Measurements from ENCODE around the gene U2AF1L4.

The U2AF1L4 gene

DNA sequence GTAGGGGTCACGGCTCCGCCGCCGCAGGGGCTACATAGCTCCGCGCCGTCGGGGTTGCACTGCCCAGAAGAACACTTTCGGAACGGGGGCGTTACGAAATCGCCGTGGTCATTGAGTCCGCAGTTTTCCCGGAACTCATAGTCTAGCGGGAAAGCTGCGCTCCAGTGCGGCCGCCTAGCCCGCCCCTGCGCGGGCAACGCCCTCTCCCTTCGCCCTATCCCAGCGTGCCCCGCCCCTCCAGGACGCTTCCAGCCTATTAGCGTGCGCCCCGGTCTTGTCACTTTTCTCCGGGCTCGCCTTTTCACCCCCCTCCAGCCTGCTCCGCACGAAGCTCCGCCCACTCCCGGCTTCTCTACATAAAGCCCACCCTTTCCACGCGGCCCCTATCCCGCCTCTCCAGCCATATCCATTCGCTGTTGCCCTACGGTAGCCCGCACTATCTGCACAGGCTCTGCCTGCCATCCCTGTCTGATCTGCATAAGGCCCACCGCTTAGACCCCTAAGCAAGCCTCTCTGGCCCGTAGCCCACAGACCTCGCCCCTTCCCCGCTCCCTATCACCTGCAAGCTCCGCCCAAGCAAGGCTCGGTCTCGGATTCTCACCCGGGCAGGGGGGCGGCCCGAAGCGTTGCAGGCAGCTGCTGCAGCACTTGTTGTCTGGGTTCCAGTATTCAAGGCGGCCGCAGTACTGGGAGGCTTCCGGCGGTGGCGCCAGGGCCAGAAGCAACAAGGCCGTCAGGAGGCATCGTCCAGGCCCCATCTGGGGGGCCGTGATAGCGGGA, 4.6 kb downstream of the U2AF1L4 start:
- DNase-seq (ENCODE audit: low read depth) = peak; percentile 90

DNA sequence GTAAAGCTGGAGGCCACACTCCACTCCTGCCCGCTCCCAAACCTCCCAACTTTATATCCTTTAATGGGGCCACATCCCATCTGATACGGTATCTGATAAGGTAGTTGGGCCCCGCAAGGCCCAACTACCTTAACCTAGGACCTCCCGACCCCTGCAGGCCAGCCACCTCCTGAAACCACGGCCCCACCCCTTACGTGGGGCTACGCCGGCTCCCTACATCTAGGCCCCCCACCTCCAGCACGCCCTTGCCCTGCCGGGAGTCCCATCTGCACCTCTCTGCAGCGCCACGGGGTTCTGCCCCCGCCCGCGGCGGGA, 5.2 kb downstream of the U2AF1L4 start:
- no peak for DNase-seq (ENCODE audit: low read depth)

DNA sequence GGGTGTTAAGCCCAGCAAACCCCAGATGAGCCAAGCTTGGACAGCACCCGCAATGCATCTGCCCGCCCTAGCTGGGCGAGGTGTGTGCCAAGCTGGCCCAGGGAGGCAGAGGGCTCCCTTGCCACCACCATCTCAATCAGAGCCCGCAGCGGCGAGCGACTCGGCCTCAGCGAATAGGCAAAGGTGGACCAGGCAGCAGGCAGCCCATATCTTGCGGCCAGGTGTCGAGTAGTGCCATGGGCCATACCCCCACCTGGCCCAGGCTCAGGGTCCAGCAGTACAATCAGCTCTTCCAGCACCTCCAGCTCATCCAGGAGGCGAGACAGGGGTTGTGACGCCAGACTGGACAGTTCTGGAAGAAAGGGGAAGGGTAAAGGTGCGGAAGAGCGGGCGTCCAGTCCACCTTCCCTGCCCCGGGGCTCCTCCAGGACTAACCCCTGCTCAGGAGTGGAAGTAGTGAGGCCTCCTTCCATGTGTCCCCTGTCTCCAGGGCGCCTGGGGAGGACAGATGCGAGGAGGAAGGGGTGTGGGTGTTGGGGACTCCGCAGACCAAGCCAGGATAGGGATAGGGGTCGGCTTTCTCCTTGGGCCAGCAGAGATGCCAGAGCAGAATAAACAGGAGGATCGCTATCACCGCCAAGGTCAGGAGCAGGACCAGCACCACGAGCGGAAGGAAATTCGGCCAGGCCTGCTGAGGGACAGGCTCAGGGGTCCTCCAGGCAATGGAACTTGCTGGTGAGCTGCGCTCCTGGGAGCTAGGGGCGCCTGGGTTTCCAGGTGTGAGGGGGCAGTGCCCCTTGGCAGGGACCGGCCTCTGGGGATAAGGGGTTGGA, 5.7 kb downstream of the U2AF1L4 start:
- no peak for DNase-seq (ENCODE audit: low read depth)

DNA sequence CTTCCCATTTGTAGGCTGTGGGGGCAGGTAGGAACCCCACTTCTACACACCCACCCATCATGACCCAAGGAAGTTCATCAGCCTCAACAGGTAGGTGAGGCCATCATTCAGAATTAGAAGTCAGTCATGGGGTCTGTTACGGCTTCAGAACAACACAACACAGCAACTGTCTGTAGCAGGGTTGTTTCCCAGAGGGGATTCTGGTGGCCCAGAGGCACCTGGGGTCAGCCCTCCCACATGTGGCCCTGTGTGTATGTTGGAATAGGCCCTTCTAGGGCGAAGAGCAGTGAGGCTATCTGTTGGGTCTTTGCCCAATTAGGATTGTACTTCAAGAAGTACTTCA, 6.4 kb downstream of the U2AF1L4 start:
- no peak for DNase-seq (ENCODE audit: low read depth)

DNA sequence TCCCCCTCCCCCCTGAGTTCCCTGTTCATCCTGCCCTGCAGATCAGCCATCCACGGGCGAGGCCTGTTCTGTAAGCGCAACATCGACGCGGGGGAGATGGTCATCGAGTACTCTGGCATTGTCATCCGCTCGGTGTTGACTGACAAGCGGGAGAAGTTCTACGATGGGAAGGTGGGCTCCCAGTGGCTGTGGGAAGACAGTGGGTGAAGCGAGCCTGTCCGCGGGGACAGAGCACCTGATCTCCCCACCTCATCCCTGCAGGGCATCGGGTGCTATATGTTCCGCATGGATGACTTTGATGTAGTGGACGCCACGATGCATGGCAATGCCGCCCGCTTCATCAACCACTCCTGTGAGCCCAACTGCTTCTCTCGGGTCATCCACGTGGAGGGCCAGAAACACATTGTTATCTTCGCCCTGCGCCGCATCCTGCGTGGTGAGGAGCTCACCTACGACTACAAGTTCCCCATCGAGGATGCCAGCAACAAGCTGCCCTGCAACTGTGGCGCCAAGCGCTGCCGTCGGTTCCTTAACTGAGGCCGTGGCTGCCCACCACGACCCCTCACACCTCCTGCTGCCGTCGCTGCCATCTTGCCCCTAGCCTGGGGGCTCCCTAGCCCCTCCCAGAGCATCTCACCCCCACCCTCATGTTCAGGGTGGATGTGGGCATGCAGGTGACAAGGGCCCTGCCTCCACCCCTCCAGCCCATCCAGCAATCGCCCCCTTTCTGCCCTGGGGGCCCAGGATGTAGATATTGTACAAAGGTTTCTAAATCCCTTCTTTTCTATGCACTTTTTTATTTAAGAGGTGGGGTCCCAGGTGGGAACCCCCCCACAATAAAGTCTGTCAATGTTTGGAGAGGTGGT, 7.0 kb downstream of the U2AF1L4 start:
- DNase-seq (ENCODE audit: low read depth) = no peak

DNA sequence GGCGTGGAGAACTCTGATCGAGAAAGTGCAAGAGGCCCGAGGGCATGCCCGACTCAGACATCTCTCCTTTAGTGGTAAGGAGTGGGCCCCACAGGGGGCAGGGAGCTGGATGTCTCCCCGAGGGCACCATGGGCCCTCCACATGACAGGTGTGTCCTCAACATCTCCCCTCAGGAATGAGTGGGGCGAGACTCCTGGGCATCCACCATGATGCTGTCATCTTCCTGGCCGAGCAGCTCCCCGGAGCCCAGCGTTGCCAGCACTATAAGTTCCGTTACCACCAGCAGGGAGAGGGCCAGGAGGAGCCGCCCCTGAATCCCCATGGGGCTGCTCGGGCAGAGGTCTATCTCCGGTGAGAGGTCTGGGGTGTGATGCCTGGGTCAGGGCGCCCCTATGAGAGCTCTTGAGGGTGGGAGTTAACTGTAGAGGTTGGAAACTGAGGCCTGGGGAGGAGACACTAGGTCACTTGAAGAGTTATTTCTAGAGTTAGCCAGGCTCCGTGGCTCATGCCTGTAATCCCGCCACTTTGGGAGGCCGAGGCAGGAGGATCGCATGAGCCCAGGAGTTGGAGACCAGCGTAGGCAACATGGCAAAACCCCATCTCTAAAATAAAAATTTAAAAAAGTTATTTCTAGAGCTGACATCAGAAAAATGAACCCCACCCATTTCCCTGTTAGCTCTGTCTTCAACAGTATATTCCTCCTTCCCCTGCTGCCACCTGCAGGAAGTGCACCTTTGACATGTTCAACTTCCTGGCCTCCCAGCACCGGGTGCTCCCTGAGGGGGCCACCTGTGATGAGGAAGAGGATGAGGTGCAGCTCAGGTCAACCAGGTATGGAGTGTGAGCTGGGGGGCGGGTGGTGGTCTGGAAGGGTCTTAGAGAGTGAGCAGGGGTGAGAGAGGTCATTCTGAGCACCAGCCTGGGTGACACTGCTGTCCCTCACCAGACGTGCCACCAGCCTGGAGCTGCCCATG, 8.0 kb downstream of the U2AF1L4 start:
- DNase-seq (ENCODE audit: low read depth) = no peak

DNA sequence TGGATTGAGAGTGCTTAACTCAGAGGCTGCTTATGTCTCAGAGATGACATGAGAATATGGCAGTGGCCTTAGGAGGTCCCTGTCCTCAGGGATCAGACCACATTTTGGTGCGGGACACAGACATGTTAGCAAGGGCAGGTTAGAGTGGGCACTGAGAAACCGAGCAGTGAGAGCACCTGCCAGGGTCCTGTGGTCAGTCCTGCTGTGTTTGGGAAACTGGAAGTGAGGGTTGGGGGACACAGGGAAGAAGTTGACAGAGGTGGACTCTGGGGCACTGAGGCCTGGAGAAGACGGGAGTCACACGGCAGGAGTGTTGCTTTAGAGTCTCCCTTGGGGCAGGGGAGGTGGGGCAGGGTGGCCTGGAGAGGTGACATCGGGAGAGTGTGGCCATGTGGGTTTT, 10.3 kb downstream of the U2AF1L4 start:
- no peak for DNase-seq (ENCODE audit: low read depth)

DNA sequence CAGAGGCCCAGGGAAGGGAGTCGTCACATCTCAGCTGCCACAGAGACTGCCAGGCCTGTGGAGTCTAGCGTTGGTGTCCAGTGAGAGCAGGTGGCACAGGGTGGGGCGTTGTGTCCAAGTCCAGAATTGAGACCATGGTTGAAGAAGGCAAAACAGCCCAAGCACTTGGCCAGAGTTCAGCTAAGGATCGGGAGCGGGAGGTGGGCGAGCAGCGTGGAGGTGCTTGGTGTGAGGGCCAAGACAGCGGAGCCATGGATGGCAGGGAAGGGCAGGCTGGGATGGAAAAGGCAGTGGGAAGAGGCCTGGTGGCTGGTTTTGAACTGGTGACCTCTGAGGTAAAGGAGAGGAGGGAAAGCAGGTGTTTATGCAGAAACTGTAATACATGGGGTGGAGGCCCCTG, 10.9 kb downstream of the U2AF1L4 start:
- DNase-seq (ENCODE audit: low read depth) = no peak

DNA sequence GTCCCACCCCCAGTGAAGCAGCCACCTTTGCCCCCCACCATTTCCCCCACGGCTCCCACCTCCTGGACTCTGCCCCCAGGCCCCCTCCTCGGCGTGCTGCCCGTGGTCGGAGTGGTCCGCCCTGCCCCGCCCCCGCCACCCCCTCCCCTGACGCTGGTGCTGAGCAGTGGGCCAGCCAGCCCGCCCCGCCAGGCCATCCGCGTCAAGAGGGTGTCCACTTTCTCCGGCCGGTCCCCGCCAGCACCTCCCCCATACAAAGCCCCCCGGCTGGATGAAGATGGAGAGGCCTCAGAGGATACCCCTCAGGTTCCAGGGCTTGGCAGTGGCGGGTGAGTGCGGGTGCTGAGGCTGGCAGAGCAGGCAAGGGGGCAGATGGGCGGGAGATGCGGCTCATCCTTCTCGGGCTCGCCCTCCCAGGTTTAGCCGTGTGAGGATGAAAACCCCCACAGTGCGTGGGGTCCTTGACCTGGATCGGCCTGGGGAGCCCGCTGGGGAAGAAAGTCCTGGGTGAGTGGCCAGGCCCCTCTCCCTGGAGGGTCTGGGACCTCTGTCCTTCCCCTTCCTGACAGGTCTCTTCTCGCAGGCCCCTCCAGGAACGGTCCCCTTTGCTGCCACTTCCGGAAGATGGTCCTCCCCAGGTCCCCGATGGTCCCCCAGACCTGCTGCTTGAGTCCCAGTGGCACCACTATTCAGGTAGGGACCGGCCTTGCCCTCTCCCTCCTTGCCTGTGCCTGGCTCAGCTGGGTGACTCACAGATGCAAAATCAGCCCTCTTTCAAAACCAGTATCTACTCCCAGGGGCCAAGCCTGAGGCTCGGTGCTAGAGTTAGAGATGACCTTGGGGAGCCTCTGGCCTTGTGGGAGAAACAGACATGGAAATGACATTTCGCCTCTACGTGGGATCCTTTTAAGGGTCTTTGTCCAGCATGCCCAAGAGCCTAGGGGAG, 11.8 kb downstream of the U2AF1L4 start:
- DNase-seq (ENCODE audit: low read depth) = no peak

DNA sequence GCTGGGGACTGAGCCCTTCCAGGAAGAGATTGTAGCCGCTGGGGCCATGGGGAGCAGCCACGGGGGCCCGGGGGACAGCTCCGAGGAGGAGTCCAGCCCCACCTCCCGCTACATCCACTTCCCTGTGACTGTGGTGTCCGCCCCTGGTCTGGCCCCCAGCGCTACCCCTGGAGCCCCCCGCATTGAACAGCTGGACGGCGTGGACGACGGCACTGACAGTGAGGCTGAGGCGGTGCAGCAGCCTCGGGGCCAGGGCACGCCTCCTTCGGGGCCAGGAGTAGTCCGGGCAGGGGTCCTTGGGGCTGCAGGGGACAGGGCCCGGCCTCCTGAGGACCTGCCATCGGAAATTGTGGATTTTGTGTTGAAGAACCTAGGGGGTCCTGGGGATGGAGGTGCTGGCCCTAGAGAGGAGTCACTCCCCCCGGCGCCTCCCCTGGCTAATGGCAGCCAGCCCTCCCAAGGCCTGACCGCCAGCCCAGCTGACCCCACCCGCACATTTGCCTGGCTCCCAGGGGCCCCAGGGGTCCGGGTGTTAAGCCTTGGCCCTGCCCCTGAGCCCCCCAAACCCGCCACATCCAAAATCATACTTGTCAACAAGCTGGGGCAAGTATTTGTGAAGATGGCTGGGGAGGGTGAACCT, 12.6 kb downstream of the U2AF1L4 start:
- no peak for DNase-seq (ENCODE audit: low read depth)

DNA sequence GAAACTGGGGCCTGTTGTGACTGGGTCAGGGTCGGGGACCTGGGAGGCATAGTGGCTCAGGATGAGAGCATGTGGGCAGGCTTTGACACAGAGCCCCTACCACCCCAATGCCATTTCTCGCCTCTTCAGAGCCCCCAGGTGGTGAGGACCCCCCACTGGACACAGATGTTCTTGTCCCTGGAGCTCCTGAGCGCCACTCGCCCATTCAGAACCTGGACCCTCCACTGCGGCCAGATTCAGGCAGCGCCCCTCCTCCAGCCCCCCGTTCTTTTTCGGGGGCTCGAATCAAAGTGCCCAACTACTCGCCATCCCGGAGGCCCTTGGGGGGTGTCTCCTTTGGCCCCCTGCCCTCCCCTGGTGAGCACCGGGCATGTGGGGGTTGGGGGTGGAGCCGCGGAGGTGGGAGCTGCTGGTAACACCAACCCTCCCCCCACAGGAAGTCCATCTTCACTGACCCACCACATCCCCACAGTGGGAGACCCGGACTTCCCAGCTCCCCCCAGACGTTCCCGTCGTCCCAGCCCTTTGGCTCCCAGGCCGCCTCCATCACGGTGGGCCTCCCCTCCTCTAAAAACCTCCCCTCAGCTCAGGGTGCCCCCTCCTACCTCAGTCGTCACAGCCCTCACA, 13.3 kb downstream of the U2AF1L4 start:
- no peak for DNase-seq (ENCODE audit: low read depth)

DNA sequence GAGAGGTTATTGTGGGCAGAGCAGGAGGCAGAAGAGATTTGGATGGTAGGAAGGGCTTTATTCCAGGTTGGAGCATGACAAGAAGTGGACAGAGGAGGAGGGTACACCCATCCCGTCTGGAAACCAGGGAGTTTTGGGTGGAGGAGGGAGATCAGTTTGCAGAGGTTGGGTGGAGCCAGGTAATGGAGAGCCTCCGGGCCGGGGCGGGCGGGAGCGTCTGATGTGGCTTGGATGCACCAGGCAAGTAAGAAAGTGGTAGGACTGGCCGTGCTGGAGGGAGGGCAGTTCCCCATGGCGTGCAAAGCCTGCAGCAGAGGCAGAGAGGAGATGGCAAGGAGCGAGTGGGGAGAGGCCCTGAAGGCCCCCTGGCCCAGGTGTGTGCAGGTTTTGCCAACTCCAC, 13.9 kb downstream of the U2AF1L4 start:
- no peak for DNase-seq (ENCODE audit: low read depth)

DNA sequence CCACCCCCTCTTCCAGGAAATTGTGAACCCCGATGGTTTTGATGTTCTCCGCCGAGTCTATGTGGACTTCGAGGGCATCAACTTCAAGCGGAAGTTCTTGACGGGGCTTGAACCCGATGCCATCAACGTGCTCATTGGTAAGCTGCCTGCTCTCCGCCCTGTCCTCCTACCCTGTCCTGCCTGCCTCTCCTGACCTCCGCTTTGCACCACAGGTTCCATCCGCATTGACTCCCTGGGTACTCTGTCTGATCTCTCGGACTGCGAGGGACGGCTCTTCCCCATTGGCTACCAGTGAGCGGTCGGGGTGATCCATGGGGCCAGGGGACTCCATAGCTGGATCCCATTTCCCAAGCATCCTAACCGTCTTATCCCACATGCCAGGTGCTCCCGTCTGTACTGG, 14.9 kb downstream of the U2AF1L4 start:
- DNase-seq (ENCODE audit: low read depth) = no peak

DNA sequence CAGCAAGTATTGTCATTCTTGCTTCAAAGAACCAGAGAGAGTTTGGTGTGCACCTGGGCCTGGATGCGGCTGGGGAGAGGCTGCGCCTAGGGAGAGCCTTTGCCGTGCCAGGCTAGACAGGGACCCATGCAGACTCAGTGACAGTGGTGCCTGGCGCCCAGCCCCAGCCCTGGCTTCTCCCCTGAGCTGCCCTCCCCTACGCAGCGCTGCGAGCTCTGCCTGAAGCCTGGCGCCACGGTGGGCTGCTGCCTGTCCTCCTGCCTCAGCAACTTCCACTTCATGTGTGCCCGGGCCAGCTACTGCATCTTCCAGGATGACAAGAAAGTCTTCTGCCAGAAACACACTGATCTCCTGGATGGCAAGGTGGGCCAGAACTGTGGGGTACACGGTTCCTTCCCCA, 15.5 kb downstream of the U2AF1L4 start:
- no peak for DNase-seq (ENCODE audit: low read depth)

DNA sequence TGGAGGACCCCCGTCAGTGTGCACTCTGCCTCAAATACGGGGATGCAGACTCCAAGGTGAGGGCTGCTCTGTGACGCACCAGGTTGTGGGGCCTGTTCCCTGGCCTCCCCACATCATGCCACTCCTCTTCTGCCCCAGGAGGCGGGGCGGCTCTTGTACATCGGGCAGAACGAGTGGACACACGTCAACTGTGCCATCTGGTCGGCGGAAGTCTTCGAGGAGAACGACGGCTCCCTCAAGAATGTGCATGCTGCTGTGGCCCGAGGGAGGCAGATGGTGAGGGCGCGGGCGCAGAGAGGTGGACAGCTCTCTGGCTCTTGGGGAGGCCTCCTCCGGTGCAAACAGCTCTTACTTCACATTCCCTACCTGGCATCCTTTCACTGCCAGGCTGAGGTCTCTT, 16.2 kb downstream of the U2AF1L4 start:
- no peak for DNase-seq (ENCODE audit: low read depth)

DNA sequence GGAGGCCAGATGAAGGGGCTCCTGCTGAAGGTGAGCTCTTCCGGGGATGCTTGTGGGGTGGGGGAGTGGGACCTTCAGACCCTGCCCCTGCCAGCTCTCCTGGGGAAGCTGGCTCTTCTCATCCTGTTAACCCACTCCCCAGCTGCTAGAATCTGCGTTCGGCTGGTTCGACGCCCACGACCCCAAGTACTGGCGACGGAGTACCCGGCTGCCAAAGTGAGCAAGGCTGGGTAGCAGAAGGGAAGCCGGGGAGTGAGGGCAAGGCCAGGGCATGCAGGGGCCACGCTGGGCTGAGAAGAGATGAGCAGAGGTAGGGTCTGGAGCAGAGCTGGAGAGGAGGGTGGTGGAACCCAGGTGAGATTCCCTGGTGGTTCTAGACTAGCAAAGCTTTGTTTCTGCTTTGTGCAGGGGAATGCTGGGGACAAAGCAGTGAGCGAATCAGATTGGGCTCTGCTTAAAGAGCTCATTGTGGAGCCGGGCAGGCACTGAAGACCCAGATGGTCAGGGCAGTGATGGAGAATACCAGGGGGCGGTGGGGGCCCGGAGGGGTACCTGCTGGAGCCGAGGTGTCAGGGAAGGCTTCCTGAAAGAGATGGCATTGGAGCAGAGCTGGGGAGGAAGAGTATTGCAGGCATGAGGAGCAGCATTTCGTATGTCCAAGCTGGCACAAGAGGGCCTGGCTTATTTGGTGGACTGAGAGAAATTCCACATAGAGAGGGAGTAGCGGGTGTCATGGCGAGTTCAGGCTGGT, 17.1 kb downstream of the U2AF1L4 start:
- no peak for DNase-seq (ENCODE audit: low read depth)

DNA sequence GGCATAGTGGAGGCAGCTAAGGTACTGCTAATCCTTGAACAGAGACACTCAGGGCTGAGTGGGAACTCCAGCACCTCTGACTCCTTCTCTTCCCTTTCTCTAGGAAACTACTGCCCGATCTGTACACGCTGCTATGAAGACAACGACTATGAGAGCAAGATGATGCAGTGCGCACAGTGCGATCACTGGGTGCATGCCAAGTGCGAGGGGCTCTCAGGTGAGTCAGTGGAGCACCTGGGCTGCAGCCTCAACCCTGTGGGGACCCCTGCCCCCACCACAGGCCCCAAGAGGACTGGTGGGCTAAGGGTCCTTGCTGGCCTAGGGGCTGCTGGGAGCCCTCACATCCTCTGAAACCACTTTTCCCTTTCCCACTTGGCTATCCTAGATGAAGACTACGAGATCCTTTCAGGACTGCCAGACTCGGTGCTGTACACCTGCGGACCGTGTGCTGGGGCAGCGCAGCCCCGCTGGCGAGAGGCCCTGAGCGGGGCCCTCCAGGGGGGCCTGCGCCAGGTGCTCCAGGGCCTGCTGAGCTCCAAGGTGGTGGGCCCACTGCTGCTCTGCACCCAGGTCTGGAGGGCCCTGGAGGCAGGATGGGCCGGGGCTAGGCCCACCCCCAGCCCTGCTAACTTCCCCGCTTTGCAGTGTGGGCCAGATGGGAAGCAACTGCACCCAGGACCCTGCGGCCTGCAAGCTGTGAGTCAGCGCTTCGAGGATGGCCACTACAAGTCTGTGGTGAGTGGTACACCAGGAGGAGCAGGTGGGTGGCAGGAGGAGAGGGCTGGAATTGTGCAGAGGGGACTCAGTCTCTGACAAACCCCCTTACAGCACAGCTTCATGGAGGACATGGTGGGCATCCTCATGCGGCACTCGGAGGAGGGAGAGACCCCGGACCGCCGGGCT, 17.9 kb downstream of the U2AF1L4 start:
- no peak for DNase-seq (ENCODE audit: low read depth)

Measured in GM04504 (cell line).